Dedifferentiated amniotic fluid mesenchymal stem cell (primary cell): ENCODE data around the gene SEC16A.
A peak's percentile ranks its signal among the peaks of the same experiment; 100 is the strongest.
"Not testable (repeated sequence)": the region's sequence is repeated elsewhere in the genome, so short reads cannot be mapped to it uniquely, and the experiment has no call there.

Experiments used
- DNase-seq: peaks from one replicate; pipeline ENCODE4 v3.0.0-alpha.2; 2016; ENCODE audit errors: extremely low spot score

SEC16A gene

GRCh38 chr9:136441191-136441680 lies 41.6 kb downstream of the SEC16A start:
- no peak for DNase-seq

- peak; percentile 30 for DNase-seq
Observed at GRCh38 chr9:136439481-136440408, 43.1 kb downstream of the SEC16A start, which contains the start of gene INPP5E. INPP5E (minus strand) TSS chr9:136439845; CDS start chr9:136439419, 426 bp downstream.

- DNase-seq = no peak
Observed at GRCh38 chr9:136438548-136439480, 44.0 kb downstream of the SEC16A start.

- DNase-seq = no peak
Observed at GRCh38 chr9:136437839-136438547, 44.8 kb downstream of the SEC16A start.

- peak; percentile 16 for DNase-seq
Observed at GRCh38 chr9:136437430-136437829, 45.4 kb downstream of the SEC16A start.

- DNase-seq = no peak
Observed at GRCh38 chr9:136436055-136436634, 46.7 kb downstream of the SEC16A start.

GRCh38 chr9:136434580-136435169 lies 48.2 kb downstream of the SEC16A start:
- no peak for DNase-seq

DNA sequence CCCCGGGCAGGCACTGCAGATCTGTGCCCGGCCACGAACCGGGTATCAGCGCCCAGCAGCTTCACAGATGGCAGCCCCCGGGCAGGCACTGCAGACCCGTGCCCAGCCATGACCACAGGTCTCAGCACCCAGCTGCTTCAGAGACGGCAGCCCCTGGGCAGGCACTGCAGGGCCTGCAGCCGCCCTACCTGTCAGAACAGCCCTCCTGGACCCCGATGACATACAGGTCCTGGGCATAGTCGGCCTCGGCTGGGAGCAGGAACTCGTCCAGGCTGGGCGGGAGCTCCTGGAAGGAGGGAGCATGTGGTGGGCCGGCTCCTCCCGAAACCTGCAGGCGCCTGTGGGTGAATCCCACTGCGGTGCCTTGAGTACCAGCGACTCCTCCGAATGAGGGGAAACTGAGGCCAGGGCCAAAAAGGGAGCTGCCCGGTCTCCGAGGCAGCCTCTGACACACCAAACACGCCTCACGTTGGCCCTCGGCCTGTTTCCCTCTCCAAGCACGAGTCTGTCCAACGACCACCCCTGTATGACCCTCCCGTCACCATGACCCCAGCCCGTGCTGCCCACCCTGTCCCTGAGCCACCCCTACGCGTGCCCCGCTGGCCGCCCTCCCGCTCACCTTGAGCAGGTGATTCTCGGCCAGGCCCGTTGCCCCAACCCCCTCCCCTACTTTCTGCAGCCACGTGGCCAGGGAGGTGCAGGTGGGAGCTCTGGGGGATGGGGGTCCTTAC lies 48.8 kb downstream of the SEC16A start:
- DNase-seq = no peak

- no peak for DNase-seq
Observed at GRCh38 chr9:136433043-136433715, 49.7 kb downstream of the SEC16A start.

GRCh38 chr9:136432591-136432990 lies 50.2 kb downstream of the SEC16A start:
- DNase-seq = no peak

- no peak for DNase-seq
Observed at GRCh38 chr9:136431782-136432350, 51.0 kb downstream of the SEC16A start.

DNA sequence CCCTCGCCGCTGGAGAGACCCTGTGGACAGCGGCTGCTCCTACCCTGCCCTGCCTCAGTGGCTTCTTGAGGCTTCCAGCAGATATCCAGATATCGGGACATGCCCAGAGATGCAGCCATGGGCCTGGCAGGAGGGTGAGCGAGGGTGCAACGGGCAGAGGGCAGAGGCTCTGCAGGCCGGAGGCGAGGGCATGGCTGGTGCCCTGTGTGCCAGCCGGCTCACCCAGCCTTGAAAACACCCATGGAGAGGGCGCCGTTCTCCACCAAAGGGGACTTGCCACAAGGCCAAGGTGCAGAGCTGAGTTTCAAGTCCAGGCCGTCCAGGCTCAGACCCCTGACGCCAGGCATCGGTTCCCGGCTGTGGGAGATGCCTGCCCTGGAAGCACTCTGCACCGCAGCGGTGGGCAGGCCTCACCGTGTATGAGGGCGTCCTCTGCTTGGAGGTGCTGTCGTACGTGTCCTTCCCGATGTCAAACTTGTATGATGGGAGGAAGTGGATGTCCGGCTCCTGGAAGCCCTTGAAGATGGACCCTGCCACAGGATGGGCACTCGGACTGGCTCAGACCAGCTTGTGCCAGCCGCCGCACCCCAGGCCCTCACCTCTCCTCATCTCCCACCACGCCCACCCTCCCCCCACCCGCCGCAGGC lies 52.1 kb downstream of the SEC16A start:
- DNase-seq = no peak

DNA sequence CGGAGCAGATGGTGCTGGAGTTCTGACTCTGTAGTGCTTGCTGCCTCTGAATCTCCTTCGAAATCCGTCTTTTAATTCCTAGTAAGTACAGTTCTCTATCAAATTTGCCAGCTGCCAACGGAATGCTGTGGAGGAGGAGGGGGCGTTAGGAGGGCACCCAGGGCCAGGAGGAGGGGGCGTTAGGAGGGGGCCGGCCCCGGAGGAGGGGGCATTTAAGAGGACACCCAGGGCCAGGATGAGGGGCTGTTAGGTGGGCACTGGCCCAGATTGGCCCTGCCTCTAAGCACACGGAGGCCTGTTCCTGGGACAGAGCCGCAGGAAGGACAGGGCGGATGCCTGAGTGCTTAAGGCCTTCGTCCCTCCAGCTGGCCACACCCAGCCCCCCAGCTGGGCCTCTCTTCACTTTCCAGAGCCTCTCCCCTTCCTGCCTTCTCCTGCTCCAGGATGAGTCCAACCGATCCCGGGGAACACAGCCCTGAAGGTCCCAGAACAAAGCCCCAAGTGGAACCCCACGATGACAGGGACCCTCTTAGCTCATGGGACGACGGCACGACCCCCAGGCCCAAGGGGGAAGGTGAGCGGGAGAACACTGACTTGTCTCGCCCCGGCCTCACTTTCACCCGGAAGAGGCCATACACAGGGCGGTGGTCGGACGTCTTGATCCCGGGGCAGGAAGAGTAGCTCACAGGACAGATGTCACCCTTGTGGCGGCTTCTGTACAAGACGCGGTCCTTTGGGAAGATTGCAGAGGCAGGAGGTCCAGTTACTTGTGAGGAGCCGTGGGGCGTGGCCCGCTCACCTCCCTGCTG lies 53.0 kb downstream of the SEC16A start:
- no peak for DNase-seq

DNA sequence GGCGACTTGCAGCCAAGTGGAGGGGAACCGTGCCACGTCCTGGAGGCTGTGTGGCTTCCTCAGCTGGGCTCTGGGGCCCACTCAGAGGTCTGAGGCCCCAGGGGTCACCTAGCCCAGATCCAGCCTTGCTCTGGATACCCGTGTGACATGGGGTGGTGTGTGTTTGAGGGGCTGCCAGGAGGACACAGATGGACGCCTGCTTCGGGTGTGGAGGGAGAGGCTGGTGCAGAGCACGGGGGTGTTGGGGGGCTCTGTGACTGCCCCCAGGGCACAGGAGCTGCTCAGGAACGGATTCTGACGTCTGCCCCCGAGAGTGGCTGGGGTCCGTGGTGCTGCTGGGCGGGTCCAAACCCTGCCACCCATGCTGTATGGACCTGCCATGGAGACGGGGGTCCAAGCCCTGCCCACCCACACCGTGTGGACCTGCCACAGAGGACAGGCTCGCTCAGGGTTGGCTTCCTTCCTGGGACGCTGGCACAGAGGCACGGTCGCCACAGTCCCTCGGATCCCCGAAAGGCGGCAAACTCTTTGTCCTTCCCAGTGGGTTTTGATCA lies 53.7 kb downstream of the SEC16A start:
- DNase-seq = no peak

GRCh38 chr9:136426787-136427186 lies 56.1 kb downstream of the SEC16A start:
- no peak for DNase-seq

DNA sequence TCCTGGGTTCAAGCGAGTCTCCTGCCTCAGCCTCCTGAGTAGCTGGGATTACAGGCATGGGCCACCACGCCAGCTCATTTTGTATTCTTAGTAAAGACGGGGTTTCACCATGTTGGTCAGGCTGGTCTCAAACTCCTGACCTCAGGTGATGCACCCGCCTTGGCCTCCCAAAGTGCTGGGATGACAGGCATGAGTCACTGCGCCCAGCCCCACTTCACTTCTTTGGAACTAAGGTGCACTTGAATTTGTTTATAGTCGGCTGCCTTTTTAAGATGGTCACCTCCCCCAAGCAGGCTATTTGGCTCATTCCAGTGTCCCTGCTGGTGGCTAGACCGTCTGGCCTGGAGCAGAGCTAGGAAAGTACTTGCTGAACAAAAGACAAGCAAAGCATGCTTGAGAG lies 57.5 kb downstream of the SEC16A start:
- DNase-seq = not testable (repeated sequence)

DNA sequence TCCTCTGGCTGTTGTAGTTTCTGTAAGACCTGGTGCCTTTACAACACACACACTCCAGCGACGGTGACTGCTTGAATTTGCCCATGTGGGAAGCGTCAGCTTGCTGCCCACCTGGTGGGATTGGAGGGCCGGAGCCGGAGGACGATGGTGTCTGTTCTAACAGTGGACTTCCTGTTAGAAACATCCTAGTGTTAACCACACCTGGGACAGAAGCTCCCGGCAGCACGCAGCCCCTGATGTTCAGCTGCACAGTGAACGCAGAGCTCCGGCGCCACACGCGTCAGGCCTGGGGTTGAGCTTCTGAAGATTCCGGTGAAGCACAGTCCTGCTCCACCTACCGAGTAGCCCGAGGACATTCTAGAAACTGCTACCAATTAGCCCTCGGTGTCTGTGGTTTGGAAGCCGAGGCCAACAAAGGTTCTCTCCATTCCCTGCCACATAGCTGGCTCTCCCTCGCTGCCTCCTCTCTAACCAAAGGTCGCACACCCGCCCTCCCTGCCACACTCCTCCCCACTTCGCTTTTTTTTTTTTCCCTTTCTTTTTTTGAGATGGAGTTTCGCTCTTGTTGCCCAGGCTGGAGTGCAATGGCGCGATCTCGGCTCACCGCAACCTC lies 58.0 kb downstream of the SEC16A start:
- DNase-seq = no peak
